ENCODE data around the gene CALML4.
"Not testable (repeated sequence)": the region's sequence is repeated elsewhere in the genome, so short reads cannot be mapped to it uniquely, and the experiment has no call there.

Gene CALML4

GRCh38 chr15:68217341-68217740 is 12.2 kb upstream of the CALML4 start:
- Histone ChIP-seq H3K27me3 (no peaks in the 10 kb centered on the region), H3K4me2 (no peak overlapping the region), H3K27ac (no peak overlapping the region), H4K20me1 (no peaks in the 10 kb centered on the region), H3K4me1 (peaks cover 55% of the 10 kb centered on the region), H3K36me3 (peaks cover 57% of the 10 kb centered on the region), H3K4me3 (no peak overlapping the region), H3K9me3 (peaks cover 22% of the 10 kb centered on the region), H3K9ac (no peak overlapping the region)
- TF ChIP-seq Cebpa-rat (IDR thresholded peaks at IDR 0.05), result no peak

GRCh38 chr15:68214838-68215254 is 9.7 kb upstream of the CALML4 start:
- Histone ChIP-seq H3K4me2 (peak overlapping the region; percentile 88), H3K27me3 (no peaks in the 10 kb centered on the region), H3K36me3 (peaks cover 40% of the 10 kb centered on the region), H3K4me3 (0 out of 2 replicates have a peak overlapping the region, but pooled peaks have one; percentile 28), H3K9me3 (peaks cover 8% of the 10 kb centered on the region; the same call in 1 of the 2 replicates), H4K20me1 (no peaks in the 10 kb centered on the region), H3K27ac (peak overlapping the region; percentile 74), H3K4me1 (peaks cover 69% of the 10 kb centered on the region), H3K9ac (peak overlapping the region; percentile 50; the same call in 1 of the 2 replicates)
- TF ChIP-seq Cebpa-rat (IDR thresholded peaks at IDR 0.05), result no peak

GRCh38 chr15:68213991-68214837 is 9.1 kb upstream of the CALML4 start:
- H3K9ac ChIP-seq, result peak overlapping the region; percentile 50; the same call in 1 of the 2 replicates
- H3K4me1 ChIP-seq, result peaks cover 69% of the 10 kb centered on the region
- H3K4me3 ChIP-seq, result 0 out of 2 replicates have a peak overlapping the region, but pooled peaks have one; percentile 28
- peaks cover 2% of the 10 kb centered on the region; the same call in 1 of the 2 replicates for H3K9me3 ChIP-seq
- peak overlapping the region; percentile 74 for H3K27ac ChIP-seq
- peak overlapping the region; percentile 88 for H3K4me2 ChIP-seq
- peaks cover 34% of the 10 kb centered on the region for H3K36me3 ChIP-seq
- TF ChIP-seq Cebpa-rat (IDR thresholded peaks at IDR 0.05), result no peak
- H3K27me3 ChIP-seq, result no peaks in the 10 kb centered on the region
- no peaks in the 10 kb centered on the region for H4K20me1 ChIP-seq

- Histone ChIP-seq H3K4me1 (peaks cover 73% of the 10 kb centered on the region), H3K36me3 (peaks cover 26% of the 10 kb centered on the region), H3K4me2 (peak overlapping the region; percentile 88)
- H4K20me1 ChIP-seq, H3K9me3 ChIP-seq, H3K9ac ChIP-seq, H3K4me3 ChIP-seq, H3K27ac ChIP-seq, H3K27me3 ChIP-seq: not testable (repeated sequence)
These were observed 8.3 kb upstream of the CALML4 start for GRCh38 chr15:68213491-68213845.

GRCh38 chr15:68211656-68212320 is 6.7 kb upstream of the CALML4 start:
- Histone ChIP-seq H3K36me3 (peaks cover 17% of the 10 kb centered on the region), H3K9me3 (no peaks in the 10 kb centered on the region), H3K9ac (no peak overlapping the region), H3K4me3 (no peak overlapping the region), H3K27ac (peak overlapping the region; percentile 90), H4K20me1 (no peaks in the 10 kb centered on the region), H3K4me2 (peak overlapping the region; percentile 90; the same call in 1 of the 2 replicates), H3K27me3 (no peaks in the 10 kb centered on the region), H3K4me1 (peaks cover 88% of the 10 kb centered on the region)
- TF ChIP-seq Cebpa-rat (IDR thresholded peaks at IDR 0.05), result no peak

- H3K27ac ChIP-seq, result peak overlapping the region; percentile 90
- no peaks in the 10 kb centered on the region for H4K20me1 ChIP-seq
- no peaks in the 10 kb centered on the region for H3K9me3 ChIP-seq
- H3K4me2 ChIP-seq, result peak overlapping the region; percentile 90
- no peak for TF ChIP-seq Cebpa-rat (IDR thresholded peaks at IDR 0.05)
- peak overlapping the region; percentile 54 for H3K4me3 ChIP-seq
- peaks cover 9% of the 10 kb centered on the region for H3K36me3 ChIP-seq
- H3K4me1 ChIP-seq, result peaks cover 91% of the 10 kb centered on the region
- no peaks in the 10 kb centered on the region for H3K27me3 ChIP-seq
- peak overlapping the region; percentile 74 for H3K9ac ChIP-seq
These were observed 5.9 kb upstream of the CALML4 start for GRCh38 chr15:68210821-68211655.

GRCh38 chr15:68210409-68210756 is 5.3 kb upstream of the CALML4 start:
- no peak for TF ChIP-seq Cebpa-rat (IDR thresholded peaks at IDR 0.05)
- Histone ChIP-seq H3K4me3 (peak overlapping the region; percentile 54), H3K4me1 (peaks cover 91% of the 10 kb centered on the region), H4K20me1 (no peaks in the 10 kb centered on the region), H3K9ac (peak overlapping the region; percentile 74), H3K36me3 (peaks cover 7% of the 10 kb centered on the region; the same call in 1 of the 2 replicates), H3K27ac (peak overlapping the region; percentile 90), H3K4me2 (peak overlapping the region; percentile 90), H3K9me3 (no peaks in the 10 kb centered on the region), H3K27me3 (no peaks in the 10 kb centered on the region)

GRCh38 chr15:68209735-68210408 is 4.7 kb upstream of the CALML4 start:
- Histone ChIP-seq H4K20me1 (no peaks in the 10 kb centered on the region), H3K27ac (peak overlapping the region; percentile 90), H3K36me3 (peaks cover 7% of the 10 kb centered on the region; the same call in 1 of the 2 replicates), H3K27me3 (no peaks in the 10 kb centered on the region), H3K9ac (peak overlapping the region; percentile 74), H3K4me1 (peaks cover 91% of the 10 kb centered on the region), H3K4me2 (peak overlapping the region; percentile 90), H3K4me3 (peak overlapping the region; percentile 54), H3K9me3 (no peaks in the 10 kb centered on the region)
- TF ChIP-seq Cebpa-rat (IDR thresholded peaks at IDR 0.05), result no peak

GRCh38 chr15:68209272-68209671 is 4.1 kb upstream of the CALML4 start:
- Histone ChIP-seq H4K20me1 (no peaks in the 10 kb centered on the region), H3K4me2 (peak overlapping the region; percentile 90), H3K27me3 (no peaks in the 10 kb centered on the region), H3K9me3 (no peaks in the 10 kb centered on the region), H3K36me3 (peaks cover 7% of the 10 kb centered on the region; the same call in 1 of the 2 replicates), H3K9ac (peak overlapping the region; percentile 74), H3K4me1 (peaks cover 91% of the 10 kb centered on the region), H3K4me3 (peak overlapping the region; percentile 54; the same call in 1 of the 2 replicates), H3K27ac (peak overlapping the region; percentile 90)
- no peak for TF ChIP-seq Cebpa-rat (IDR thresholded peaks at IDR 0.05)
